K562 (cell line): ENCODE data around the gene C10orf71. TPM values are rescaled to one million over a fixed set of nuclear protein-coding genes. Genes with fewer than 3 reads are reported as not detected.

Experiments used
- CREB3L1 ChIP-seq: fragments of 450-650 bp; IDR thresholded peaks from 2 replicates; pipeline ENCODE4 v1.6.1; 2014; ENCODE audit warnings: low read depth, mild to moderate bottlenecking, moderate library complexity, borderline replicate concordance
- GATA2 ChIP-seq: sonication (generic); formaldehyde crosslinking; IDR thresholded peaks from 2 replicates; pipeline ENCODE4 v1.4.0; 2020; ENCODE audit warnings: mild to moderate bottlenecking, missing genetic modification reagents
- MAZ ChIP-seq, 2 experiments: fragments of 450-650 bp in 1 of 2; sonication (generic) in 1 of 2; formaldehyde crosslinking; IDR thresholded peaks in 1 of 2; conservative IDR thresholded peaks in 1 of 2; 2 replicates each; pipeline versions ENCODE4 v1.4.0 to v1.5.0; 2020; ENCODE audit warnings: mild to moderate bottlenecking in 1 of 2, missing genetic modification reagents in 1 of 2
- RBBP5 ChIP-seq: fragments of 200-600 bp; sonication (generic); IDR thresholded peaks from 2 replicates; pipeline ENCODE4 v1.6.1; 2012; ENCODE audit warnings: borderline replicate concordance, mild to moderate bottlenecking, low read length, control low read depth, inconsistent platforms; ENCODE audit not compliant: insufficient read depth, poor library complexity, severe bottlenecking
- RREB1 ChIP-seq: fragments of 250-450 bp; sonication (Bioruptor Pico); IDR thresholded peaks from 2 replicates; pipeline ENCODE4 v1.4.0; 2020
- ZBTB11 ChIP-seq, 3 experiments: fragments of 200-800 bp in 1 of 3; fragments of 250-450 bp in 1 of 3; fragments of 450-650 bp in 1 of 3; sonication (Bioruptor Pico) in 1 of 3; sonication (Bioruptor generic) in 1 of 3; formaldehyde crosslinking in 1 of 3; IDR thresholded peaks; 2 replicates each; pipeline versions ENCODE4 v1.6.1 to v1.8.0; 2016 to 2022; ENCODE audit warnings: mild to moderate bottlenecking in 2 of 3, missing genetic modification characterization in 2 of 3, missing compliant biosample characterization in 1 of 3, moderate library complexity in 1 of 3
- ZNF583 ChIP-seq: fragments of 250-450 bp; sonication (Bioruptor Pico); IDR thresholded peaks from 2 replicates; pipeline ENCODE4 v1.4.0; 2020
- ZNF592 ChIP-seq: fragments of 450-650 bp; IDR thresholded peaks from 2 replicates; pipeline ENCODE4 v1.6.1; 2017; ENCODE audit warnings: antibody characterized with exemption, mild to moderate bottlenecking
- ZNF785 ChIP-seq: fragments of 250-450 bp; sonication (Bioruptor Pico); IDR thresholded peaks from 2 replicates; pipeline ENCODE4 v1.4.0; 2020; ENCODE audit warnings: mild to moderate bottlenecking
- polyA plus RNA-seq, 8 experiments: library from polyadenylated mRNA; depleted of rRNA in 4 of 8; stranded (reverse) in 5 of 8; unstranded in 3 of 8; fragments of >200 nt; fragmentation: Nextera tagmentation in 2 of 8; fragmentation: Illumina TruSeq in 1 of 8; extraction: Ambion mirVana in 2 of 8; extraction: Trizol in 1 of 8; gene quantifications; 2 replicates each; pipeline versions ENCODE4 v1.2.1 to v1.2.3, GENCODE V29; 2011 to 2014; ENCODE audit warnings: inconsistent platforms in 1 of 8, missing spikeins in 1 of 8
- total RNA-seq, 7 experiments: library from RNA; depleted of rRNA in 6 of 7; stranded (reverse); fragments of >200 nt in 6 of 7; fragmentation: Illumina TruSeq in 2 of 7; extraction: Trizol in 2 of 7; gene quantifications; 2 replicates each; pipeline versions ENCODE4 v1.2.1 to v1.2.3, GENCODE V29; 2011 to 2021; ENCODE audit warnings: low replicate concordance in 1 of 7

C10orf71 gene
- total and polyA plus RNA-seq, 9 of the 15 experiments (the other 6 are each of a cell fraction or from before 2014, with no cell fraction given), result 0.06 to 4.5 (median 1.3) TPM

GRCh38 chr10:49297818-49298670, 926 bp upstream of the C10orf71 start (continued):
- TF ChIP-seq RREB1 (0 out of 2 replicates have a peak, but pooled peaks have one; percentile 34), RBBP5 (peak; percentile 56), GATA2 (CRISPR knock-in tag) (no peak), MAZ (CRISPR knock-in tag; conservative IDR thresholded peaks at IDR 0.05 in 1 of 2, IDR thresholded peaks at IDR 0.05 in 1 of 2) (peak in 1 of 2 experiments; percentile 17; a peak in 1 of 4 replicates), ZNF592 (0 out of 2 replicates have a peak, but pooled peaks have one; percentile 9), ZBTB11 (CRISPR knock-in tag; IDR thresholded peaks at IDR 0.05) (no peak), CREB3L1 (no peak), ZNF583 (CRISPR knock-in tag) (0 out of 2 replicates have a peak, but pooled peaks have one; percentile 38), ZNF785 (CRISPR knock-in tag) (no peak)
